GM12878 (cell line): ENCODE results near the gene RAD18. TPM values are rescaled to one million over a fixed set of nuclear protein-coding genes. Genes with fewer than 3 reads are reported as not detected.

Source experiments
- ATAC-seq: fragments of 200-7000 bp; cut with Tn5 transposase; 3 replicates; pipeline ENCODE4 v1.9.1; 2020; ENCODE audit warnings: mild to moderate bottlenecking, moderate library complexity
- BruUV-seq: library from RNA; stranded (reverse); fragments of 400-500 nt; replicated peaks from 2 replicates; lab custom pipeline; 2021; lab: Mats Ljungman, UMichigan
- CTCF ChIA-PET: fragments of 300-600 bp; sonication (Branson Sonifier 250); formaldehyde crosslinking; extraction: SDS; loops from one replicate; lab custom pipeline; 2021; ENCODE audit warnings: inconsistent platforms; lab: Yijun Ruan, JAX
- POLR2A ChIA-PET: fragments of 350-600 bp; formaldehyde crosslinking; extraction: SDS; loops from one replicate; lab custom pipeline; 2021; ENCODE audit warnings: inconsistent platforms; lab: Charles Lee
- RAD21 ChIA-PET: fragments of 300-600 bp; sonication (Branson Sonifier 250); formaldehyde crosslinking; loops from one replicate; lab custom pipeline; 2023; ENCODE audit warnings: antibody characterized with exemption; ENCODE audit not compliant: unreplicated experiment; lab: Charles Lee
- SMC1A ChIA-PET: fragments of 300-600 bp; sonication (Branson Sonifier 250); formaldehyde crosslinking; loops from one replicate; lab custom pipeline; 2023; ENCODE audit not compliant: unreplicated experiment, uncharacterized antibody; lab: Charles Lee
- DNase-seq: peaks from one replicate; pipeline ENCODE4 v3.0.0-alpha.2; 2011; ENCODE audit warnings: low read depth, low spot score
- FAIRE-seq: peaks from 3 replicates; lab custom pipeline; 2011; peaks lifted over from hg19 to GRCh38; lab: Jason Lieb, UNC
- H2AFZ ChIP-seq: 2 replicates; pipeline ENCODE4 v1.6.0; 2011; ENCODE audit warnings: low read depth, low read length, control low read depth; ENCODE audit not compliant: control insufficient read depth
- H3K27ac ChIP-seq: 2 replicates; pipeline ENCODE4 v1.5.1; 2011; ENCODE audit warnings: control low read depth; ENCODE audit not compliant: control insufficient read depth, insufficient read depth
- H3K27me3 ChIP-seq, 2 experiments: replicated peaks in 1 of 2; 2 replicates each; pipeline versions ENCODE4 v1.6.0 to v1.6.1; 2011; ENCODE audit warnings: low read length in 1 of 2; ENCODE audit not compliant: control insufficient read depth in 2 of 2, insufficient read depth in 2 of 2
- H3K36me3 ChIP-seq, 2 experiments: 2 replicates each; pipeline ENCODE4 v1.5.1; 2011; ENCODE audit warnings: low read length in 1 of 2; ENCODE audit not compliant: control insufficient read depth in 2 of 2, insufficient read depth in 2 of 2
- H3K4me1 ChIP-seq: 2 replicates; pipeline ENCODE4 v1.6.1; 2011; ENCODE audit warnings: mild to moderate bottlenecking, low read length, moderate library complexity, mixed read lengths; ENCODE audit not compliant: control insufficient read depth, insufficient read depth
- H3K4me2 ChIP-seq: 2 replicates; pipeline ENCODE4 v1.6.0; 2011; ENCODE audit warnings: control low read depth; ENCODE audit not compliant: control insufficient read depth, insufficient read depth
- H3K4me3 ChIP-seq: fragments of 200-600 bp; sonication (generic); 2 replicates; pipeline ENCODE4 v1.5.1; 2016
- H3K79me2 ChIP-seq: 2 replicates; pipeline ENCODE4 v1.6.0; 2011; ENCODE audit warnings: low read length; ENCODE audit not compliant: control insufficient read depth, insufficient read depth
- H3K9ac ChIP-seq: 2 replicates; pipeline ENCODE4 v1.8.0; 2011; ENCODE audit warnings: low read length, control low read depth, mixed read lengths; ENCODE audit not compliant: control insufficient read depth, insufficient read depth
- H3K9me3 ChIP-seq: replicated peaks from 3 replicates; pipeline ENCODE4 v1.5.1; 2011; ENCODE audit warnings: mild to moderate bottlenecking, low read length; ENCODE audit not compliant: control insufficient read depth, insufficient read depth
- H4K20me1 ChIP-seq: 2 replicates; pipeline ENCODE4 v1.6.0; 2011; ENCODE audit not compliant: control insufficient read depth, insufficient read depth
- BCL3 ChIP-seq: IDR thresholded peaks from 2 replicates; pipeline ENCODE4 v1.6.1; 2011; ENCODE audit warnings: borderline replicate concordance, low read depth, mild to moderate bottlenecking, moderate library complexity, low read length; ENCODE audit not compliant: insufficient read depth, poor library complexity, severe bottlenecking
- E2F8 ChIP-seq: fragments of 450-650 bp; IDR thresholded peaks from 2 replicates; pipeline ENCODE4 v1.6.1; 2018; ENCODE audit warnings: mild to moderate bottlenecking, low read depth, moderate library complexity; ENCODE audit not compliant: partially characterized antibody
- LARP7 ChIP-seq: fragments of 450-650 bp; IDR thresholded peaks from 2 replicates; pipeline ENCODE4 v1.6.1; 2017; ENCODE audit warnings: mild to moderate bottlenecking
- MLLT1 ChIP-seq: fragments of 450-650 bp; IDR thresholded peaks from 2 replicates; pipeline ENCODE4 v1.6.1; 2016; ENCODE audit warnings: mild to moderate bottlenecking
- PKNOX1 ChIP-seq: fragments of 450-650 bp; IDR thresholded peaks from 2 replicates; pipeline ENCODE4 v1.6.1; 2016; ENCODE audit warnings: mild to moderate bottlenecking
- RAD51 ChIP-seq: fragments of 450-650 bp; IDR thresholded peaks from 2 replicates; pipeline ENCODE4 v1.6.1; 2016; ENCODE audit warnings: moderate library complexity, mild to moderate bottlenecking, inconsistent platforms
- RCOR1 ChIP-seq: conservative IDR thresholded peaks from 2 replicates; pipeline ENCODE4 v1.6.1; 2012; ENCODE audit warnings: low read depth, low read length, improper control_type of control experiment
- TCF3 ChIP-seq: IDR thresholded peaks from 2 replicates; pipeline ENCODE4 v1.6.1; 2012; ENCODE audit warnings: low read depth, mild to moderate bottlenecking, low read length, borderline replicate concordance; ENCODE audit not compliant: insufficient read depth
- USF1 ChIP-seq: IDR thresholded peaks from 2 replicates; pipeline ENCODE4 v1.6.1; 2011; ENCODE audit warnings: borderline replicate concordance, low read depth, mild to moderate bottlenecking, moderate library complexity, mixed read lengths, low read length; ENCODE audit not compliant: insufficient read depth; ENCODE audit errors: extremely low read length
- WRNIP1 ChIP-seq: IDR thresholded peaks from 2 replicates; pipeline ENCODE4 v1.6.1; 2011; ENCODE audit warnings: low read depth, low read length, improper control_type of control experiment, borderline replicate concordance
- ZNF274 ChIP-seq: IDR thresholded peaks from one replicate; pipeline ENCODE4 v1.8.0; 2011; ENCODE audit not compliant: insufficient read length, insufficient read depth
- WGBS: methylation state at CpG from one replicate; pipeline ENCODE4 v1.1.6; 2016; ENCODE audit warnings: low lambda C conversion rate; ENCODE audit not compliant: insufficient replicate concordance, insufficient coverage; ENCODE audit errors: missing lambda C conversion rate; 5-methylcytosine and 5-hydroxymethylcytosine counted together
- in situ Hi-C: fragments of 300-500 bp; cut with MboI; formaldehyde crosslinking; loops from 9 replicates; pipeline ENCODE4 v1.14.3; 2018; ENCODE audit warnings: mixed read lengths
- intact Hi-C: fragments of 100-400 bp; cut with micrococcal nuclease; formaldehyde crosslinking; loops from one replicate; pipeline ENCODE4 v1.14.2; 2022; ENCODE audit not compliant: unreplicated experiment
- polyA plus RNA-seq, 11 experiments: library from polyadenylated mRNA; depleted of rRNA in 4 of 11; unstranded in 6 of 11; stranded (reverse) in 5 of 11; fragments of >200 nt; fragmentation: Nextera tagmentation in 4 of 11; fragmentation: Illumina TruSeq in 1 of 11; extraction: Ambion mirVana in 4 of 11; extraction: Trizol in 1 of 11; gene quantifications; 1 replicate in 1 of 11; 2 replicates in 10 of 11; pipeline versions ENCODE4 v1.2.1 to v1.2.3, GENCODE V29; 2011 to 2016; ENCODE audit warnings: inconsistent platforms in 2 of 11, missing spikeins in 2 of 11, low read depth in 1 of 11
- total RNA-seq, 4 experiments: library from RNA; depleted of rRNA in 3 of 4; stranded (reverse); fragments of >200 nt in 3 of 4; fragmentation: Illumina TruSeq in 1 of 4; extraction: Trizol in 1 of 4; gene quantifications; 2 replicates each; pipeline versions ENCODE4 v1.2.1 to v1.2.3, GENCODE V29; 2013 to 2021

Gene RAD18
- total and polyA plus RNA-seq, 10 of the 15 experiments (the other 5 are each of a cell fraction or from before 2014, with no cell fraction given), result 8.7 to 38.6 (median 19.2) TPM

- no peak for TF ChIP-seq E2F8
- TF ChIP-seq USF1, result no peak
Measured at GRCh38 chr3:8981700-8982099, 18.4 kb upstream of the RAD18 start (continued).

- in situ Hi-C loops, result no loop called here
- ATAC-seq (no peak), FAIRE-seq (no peak), DNase-seq (no peak)
- no peak for TF ChIP-seq TCF3
- TF ChIP-seq RAD51, result no peak
- TF ChIP-seq WRNIP1, result no peak
- TF ChIP-seq PKNOX1, result no peak
- TF ChIP-seq LARP7, result no peak
- TF ChIP-seq BCL3, result no peak
- no peak for TF ChIP-seq RCOR1
- no peak for TF ChIP-seq MLLT1
- no peak for TF ChIP-seq ZNF274
- Histone ChIP-seq H3K4me3 (no peak overlapping the region), H3K4me1 (no peaks in the 10 kb centered on the region), H3K79me2 (no peaks in the 10 kb centered on the region), H3K4me2 (no peak overlapping the region), H4K20me1 (no peaks in the 10 kb centered on the region), H3K36me3 (no peaks in the 10 kb centered on the region), H3K9me3 (no peaks in the 10 kb centered on the region; the same call in 2 of the 3 replicates), H3K27ac (no peak overlapping the region), H3K9ac (no peak overlapping the region), H2AFZ (no peak overlapping the region), H3K27me3 (peaks cover 0 to 2% of the 10 kb centered on the region in 2 experiments; a peak in 3 of 4 replicates)
- SMC1A ChIA-PET, result no interaction called here
- BruUV-seq, result no TSS peak
- RAD21 ChIA-PET, result no interaction called here
- CTCF ChIA-PET, result interaction anchor here (2.3 kb wide), 1 partner anchor 9 kb away, joined by 7 read pairs; no protein-coding TSS in a partner anchor
- POLR2A ChIA-PET, result no interaction called here
- intact Hi-C loops, result no loop called here
- WGBS, result 38% methylated on average over 9 of the region's 9 CpGs
Measured at GRCh38 chr3:8981296-8981695, 18.0 kb upstream of the RAD18 start.
